Measurements from ENCODE around the gene MAML2.

MAML2 gene

DNA sequence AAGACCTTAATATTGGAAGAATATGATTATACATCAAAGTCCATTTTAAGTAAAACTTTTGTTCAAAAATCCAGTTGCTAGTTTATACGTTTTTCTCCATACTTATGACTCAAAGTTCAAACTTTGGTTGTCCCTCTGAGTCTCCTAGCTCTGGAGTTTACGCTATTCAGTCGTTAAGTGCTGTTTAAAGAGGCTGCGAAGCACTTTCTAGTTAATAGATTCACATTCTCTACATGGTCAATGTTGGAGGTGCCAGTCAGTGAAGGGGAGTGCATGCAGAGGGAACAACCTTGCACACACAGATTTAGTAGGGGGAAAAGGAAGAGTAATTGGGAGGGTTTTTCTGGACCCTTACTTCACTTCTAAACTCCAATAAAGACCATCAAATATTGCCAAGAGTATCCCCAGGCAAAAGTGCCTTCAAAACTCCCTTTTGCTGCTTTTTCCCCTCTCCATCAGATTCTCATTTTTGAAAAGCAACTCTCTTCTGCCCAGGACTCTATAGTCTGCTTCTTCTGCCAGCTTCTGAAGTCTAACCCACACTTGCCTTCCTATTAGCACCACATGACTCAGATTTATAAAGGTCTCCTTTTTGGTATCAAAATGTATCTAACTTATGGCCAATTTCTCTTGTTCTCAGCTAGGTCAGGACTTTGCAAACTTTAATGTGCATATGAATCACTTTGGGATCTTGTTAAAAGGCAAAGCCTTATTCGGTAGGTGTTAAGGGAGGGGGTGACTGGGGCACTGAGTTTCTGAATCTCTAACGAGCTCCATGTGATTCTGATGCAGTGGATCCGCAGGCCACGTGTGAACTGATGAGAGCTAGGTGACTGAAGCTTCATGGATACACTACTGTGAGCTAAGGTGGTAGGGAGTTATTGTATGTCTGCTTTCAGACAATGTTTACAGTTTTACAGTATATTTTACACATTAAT, 322.9 kb downstream of the MAML2 start:
- DNase-seq (ENCODE audit: low spot score) = no peak
- TF ChIP-seq, protein P1, sequence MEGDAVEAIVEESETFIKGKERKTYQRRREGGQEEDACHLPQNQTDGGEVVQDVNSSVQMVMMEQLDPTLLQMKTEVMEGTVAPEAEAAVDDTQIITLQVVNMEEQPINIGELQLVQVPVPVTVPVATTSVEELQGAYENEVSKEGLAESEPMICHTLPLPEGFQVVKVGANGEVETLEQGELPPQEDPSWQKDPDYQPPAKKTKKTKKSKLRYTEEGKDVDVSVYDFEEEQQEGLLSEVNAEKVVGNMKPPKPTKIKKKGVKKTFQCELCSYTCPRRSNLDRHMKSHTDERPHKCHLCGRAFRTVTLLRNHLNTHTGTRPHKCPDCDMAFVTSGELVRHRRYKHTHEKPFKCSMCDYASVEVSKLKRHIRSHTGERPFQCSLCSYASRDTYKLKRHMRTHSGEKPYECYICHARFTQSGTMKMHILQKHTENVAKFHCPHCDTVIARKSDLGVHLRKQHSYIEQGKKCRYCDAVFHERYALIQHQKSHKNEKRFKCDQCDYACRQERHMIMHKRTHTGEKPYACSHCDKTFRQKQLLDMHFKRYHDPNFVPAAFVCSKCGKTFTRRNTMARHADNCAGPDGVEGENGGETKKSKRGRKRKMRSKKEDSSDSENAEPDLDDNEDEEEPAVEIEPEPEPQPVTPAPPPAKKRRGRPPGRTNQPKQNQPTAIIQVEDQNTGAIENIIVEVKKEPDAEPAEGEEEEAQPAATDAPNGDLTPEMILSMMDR (conservative IDR thresholded peaks at IDR 0.05; ENCODE audit: low read depth) = no peak
- ChIA-PET POLR2A (ENCODE audit: low non-redundant PET) (no interaction called here), CTCF (interaction anchor here (0.7 kb wide), 1 partner anchor 20 kb away, joined by 4 read pairs; no protein-coding TSS in a partner anchor)
- H3K27ac ChIP-seq = no peak overlapping the region

DNA sequence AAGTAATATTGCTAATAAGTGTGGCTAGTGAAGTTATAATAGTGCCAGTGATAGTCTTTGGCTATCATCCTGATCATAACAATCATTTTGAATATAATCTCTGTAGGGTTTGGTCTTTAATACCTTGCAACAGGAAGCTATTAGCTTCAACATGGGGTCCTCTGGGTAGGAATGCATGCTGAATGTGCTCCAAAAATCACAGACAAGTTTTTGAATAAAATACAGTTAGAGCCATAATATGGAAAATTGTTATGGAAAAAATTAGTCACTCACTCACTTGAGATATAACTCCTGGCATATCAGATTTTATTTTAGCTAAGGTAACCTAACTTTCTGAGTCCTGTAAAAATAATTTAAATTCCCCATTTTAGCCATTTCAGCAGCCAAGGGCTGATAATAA, 323.7 kb downstream of the MAML2 start:
- ChIA-PET POLR2A (ENCODE audit: low non-redundant PET) (no interaction called here), CTCF (interaction anchor here (0.7 kb wide), 1 partner anchor 21 kb away, joined by 4 read pairs; no protein-coding TSS in a partner anchor)
- TF ChIP-seq, protein P1 (conservative IDR thresholded peaks at IDR 0.05; ENCODE audit: low read depth) = no peak
- no peak overlapping the region for H3K27ac ChIP-seq
- no peak for DNase-seq (ENCODE audit: low spot score)

DNA sequence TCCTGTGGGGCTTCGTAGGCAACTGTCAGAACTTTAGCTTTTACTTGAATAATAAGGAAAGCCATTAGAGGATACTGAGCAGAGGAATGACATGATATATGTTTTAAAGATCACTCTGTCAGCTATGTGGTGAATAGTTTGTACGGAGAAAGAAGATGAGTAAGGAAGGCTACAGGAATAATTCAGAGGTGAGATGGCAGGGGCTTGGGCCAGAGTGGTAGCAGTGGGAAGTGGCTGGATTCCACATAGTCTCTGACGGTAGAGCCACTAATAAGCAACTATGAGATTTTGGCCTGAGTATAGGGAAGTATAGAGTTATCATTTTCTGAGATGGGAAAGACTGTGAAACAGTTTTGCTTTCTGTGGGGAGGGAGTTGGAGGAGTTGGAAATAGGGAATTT, 325.1 kb downstream of the MAML2 start:
- DNase-seq (ENCODE audit: low spot score) = no peak
- no peak overlapping the region for H3K27ac ChIP-seq
- TF ChIP-seq, protein P1 (conservative IDR thresholded peaks at IDR 0.05; ENCODE audit: low read depth) = no peak
- POLR2A ChIA-PET (ENCODE audit: low non-redundant PET) = no interaction called here
- CTCF ChIA-PET = no interaction called here

DNA sequence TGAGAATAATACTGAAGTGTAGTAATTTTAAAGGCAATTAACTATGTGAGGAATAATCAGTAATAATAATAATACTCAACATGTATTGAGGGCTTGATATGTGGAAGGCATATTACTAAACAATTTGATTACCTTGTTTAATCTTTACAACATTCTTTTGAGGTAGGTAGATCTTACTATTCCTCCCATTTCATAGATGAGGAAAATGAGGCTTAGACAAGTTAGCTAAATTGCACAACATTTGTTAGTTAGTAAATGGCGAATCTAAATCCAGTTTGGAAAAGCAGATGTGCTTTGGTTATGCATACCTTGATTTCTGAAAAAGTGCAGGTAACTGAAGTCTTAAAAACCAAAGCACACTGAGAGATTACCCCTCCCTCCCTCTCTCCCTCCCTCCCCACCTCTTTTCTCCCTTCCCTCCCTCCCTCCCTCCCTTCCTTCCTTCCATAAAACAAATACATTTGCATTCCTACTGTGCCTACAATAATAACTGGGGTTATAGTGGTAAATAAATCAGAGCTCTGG, 326.0 kb downstream of the MAML2 start:
- POLR2A ChIA-PET (ENCODE audit: low non-redundant PET) = no interaction called here
- no peak for DNase-seq (ENCODE audit: low spot score)
- H3K27ac ChIP-seq = no peak overlapping the region
- CTCF ChIA-PET = no interaction called here
- TF ChIP-seq, protein P1 (conservative IDR thresholded peaks at IDR 0.05; ENCODE audit: low read depth) = no peak

DNA sequence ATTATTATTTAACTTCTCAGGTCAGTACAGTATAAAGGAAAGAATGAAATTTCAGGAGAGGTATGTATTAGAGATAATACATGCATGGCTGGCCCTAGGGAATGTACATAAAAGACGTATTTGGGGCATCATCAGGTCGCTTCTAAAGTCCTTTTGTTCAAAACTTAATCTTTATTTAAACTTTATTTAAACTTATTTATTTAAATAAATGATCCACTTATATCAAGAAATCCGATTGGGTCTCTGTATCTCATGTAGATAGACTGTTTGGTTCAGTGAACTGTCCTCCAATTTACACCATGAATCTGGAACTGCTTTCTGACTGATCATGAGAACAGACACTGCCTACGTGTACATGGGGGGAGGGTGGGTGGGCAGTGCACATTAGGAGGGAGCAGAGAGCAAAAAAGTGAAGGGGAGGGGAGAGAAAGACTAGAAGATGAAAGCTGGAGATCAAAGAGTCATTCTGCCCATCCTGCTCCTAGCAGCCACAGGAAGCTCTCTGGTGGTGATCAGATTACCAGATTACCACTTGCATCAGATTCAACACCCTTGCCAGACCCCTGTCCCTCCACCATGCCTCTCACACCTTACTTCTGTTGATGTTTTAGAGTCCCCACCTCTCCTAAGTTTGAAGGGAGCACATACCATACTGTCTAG, 327.0 kb downstream of the MAML2 start:
- H3K27ac ChIP-seq = no peak overlapping the region

DNA sequence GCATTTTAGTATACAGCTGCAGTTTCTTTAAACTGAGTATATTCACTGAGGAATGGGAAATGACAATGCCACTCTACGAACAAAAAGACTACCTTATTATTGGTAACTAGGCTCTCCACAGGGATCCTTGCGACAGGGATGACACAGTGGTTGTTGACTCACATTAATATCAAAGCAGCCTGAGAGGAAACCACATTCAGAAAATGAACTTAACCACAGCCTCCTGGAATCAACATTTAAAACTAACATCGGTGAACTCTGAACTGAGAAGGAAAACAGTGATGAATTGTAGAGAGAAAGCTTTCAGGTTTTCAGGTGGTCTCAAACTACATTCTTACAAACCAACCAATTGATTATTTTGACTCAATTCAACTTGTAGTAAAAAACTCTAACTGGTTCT, 328.8 kb downstream of the MAML2 start:
- DNase-seq (ENCODE audit: low spot score) = peak; percentile 5
- ChIA-PET CTCF (no interaction called here), POLR2A (ENCODE audit: low non-redundant PET) (no interaction called here)
- H3K27ac ChIP-seq = no peak overlapping the region
- TF ChIP-seq, protein P1 (conservative IDR thresholded peaks at IDR 0.05; ENCODE audit: low read depth) = no peak

More for the DNA sequence above, 327.0 kb downstream of the MAML2 start:
- POLR2A ChIA-PET (ENCODE audit: low non-redundant PET) = no interaction called here
- TF ChIP-seq, protein P1 (conservative IDR thresholded peaks at IDR 0.05; ENCODE audit: low read depth) = no peak
- no peak for DNase-seq (ENCODE audit: low spot score)
- CTCF ChIA-PET = no interaction called here
